SK-N-SH treated with all-trans-retinoic acid at 6 μM for 48 hours (cell line): ENCODE data around the gene DLK1.

Experiments used
- ARNTL ChIP-seq: fragments of 450-650 bp; formaldehyde crosslinking; IDR thresholded peaks from 2 replicates; pipeline ENCODE4 v1.5.0; 2020; ENCODE audit warnings: low read depth, mild to moderate bottlenecking, moderate library complexity, borderline replicate concordance
- BACH2 ChIP-seq: fragments of 250-450 bp; sonication (Bioruptor Pico); IDR thresholded peaks from 2 replicates; pipeline ENCODE4 v1.9.0; 2021; ENCODE audit warnings: mild to moderate bottlenecking, borderline replicate concordance
- CREB5 ChIP-seq: fragments of 250-450 bp; sonication (Bioruptor Pico); IDR thresholded peaks from 2 replicates; pipeline ENCODE4 v1.5.1; 2020; ENCODE audit warnings: low read depth, mild to moderate bottlenecking, moderate library complexity
- ESRRG ChIP-seq: fragments of 250-450 bp; sonication (Bioruptor Pico); IDR thresholded peaks from 2 replicates; pipeline ENCODE4 v1.6.1; 2021; ENCODE audit warnings: mild to moderate bottlenecking
- PATZ1 ChIP-seq: fragments of 250-450 bp; sonication (Bioruptor Pico); IDR thresholded peaks from 2 replicates; pipeline ENCODE4 v1.8.0; 2020; ENCODE audit warnings: mild to moderate bottlenecking, moderate library complexity, borderline replicate concordance
- POU6F1 ChIP-seq: fragments of 250-450 bp; sonication (Bioruptor Pico); IDR thresholded peaks from 2 replicates; pipeline ENCODE4 v1.8.0; 2021; ENCODE audit warnings: low read depth, mild to moderate bottlenecking, moderate library complexity, borderline replicate concordance
- RARB ChIP-seq: fragments of 250-450 bp; sonication (Bioruptor Pico); IDR thresholded peaks from 2 replicates; pipeline ENCODE4 v1.8.0; 2021; ENCODE audit warnings: mild to moderate bottlenecking, moderate library complexity
- TOX ChIP-seq: fragments of 250-450 bp; sonication (Bioruptor Pico); IDR thresholded peaks from 2 replicates; pipeline ENCODE4 v1.8.0; 2021; ENCODE audit warnings: mild to moderate bottlenecking, moderate library complexity, borderline replicate concordance
- TSHZ2 ChIP-seq: fragments of 250-450 bp; sonication (Bioruptor Pico); IDR thresholded peaks from 2 replicates; pipeline ENCODE4 v1.5.0; 2020; ENCODE audit warnings: mild to moderate bottlenecking, moderate library complexity

GRCh38 chr14:100774164-100774537 lies 47.5 kb downstream of the DLK1 start:
- TF ChIP-seq ARNTL, result no peak
- TF ChIP-seq RARB, result no peak
- no peak for TF ChIP-seq ESRRG
- TF ChIP-seq CREB5 (CRISPR knock-in tag), result no peak
- TF ChIP-seq POU6F1 (CRISPR knock-in tag), result no peak
- no peak for TF ChIP-seq TOX (CRISPR knock-in tag)
- no peak for TF ChIP-seq PATZ1 (CRISPR knock-in tag)
- no peak for TF ChIP-seq BACH2 (CRISPR knock-in tag)
- no peak for TF ChIP-seq TSHZ2 (CRISPR knock-in tag)
